H1 (cell line): ENCODE data around the gene RAB1A. TPM values are rescaled to one million over a fixed set of nuclear protein-coding genes. Genes with fewer than 3 reads are reported as not detected.
A peak's percentile ranks its signal among the peaks of the same experiment; 100 is the strongest.

Experiments
- CTCF ChIA-PET: fragments of 300-600 bp; sonication (Branson Sonifier 250); formaldehyde crosslinking; loops from one replicate; lab custom pipeline; 2021; ENCODE audit not compliant: partially characterized antibody; lab: Charles Lee
- POLR2A ChIA-PET: fragments of 300-600 bp; sonication (Branson Sonifier 250); formaldehyde crosslinking; loops from one replicate; lab custom pipeline; 2021; ENCODE audit warnings: inconsistent platforms; ENCODE audit not compliant: partially characterized antibody; lab: Charles Lee
- DNase-seq, 2 experiments: peaks; one replicate each; pipeline versions ENCODE4 v3.0.0 to v3.0.0-alpha.2; 2010 to 2022; ENCODE audit warnings: low spot score in 2 of 2, low read depth in 1 of 2, mixed read lengths in 1 of 2
- FAIRE-seq: peaks from 2 replicates; lab custom pipeline; 2011; peaks lifted over from hg19 to GRCh38; lab: Jason Lieb, UNC
- H2AFZ ChIP-seq: 2 replicates; pipeline ENCODE4 v1.8.1; 2012; ENCODE audit warnings: low read length, inconsistent platforms
- H2AK5ac ChIP-seq: 2 replicates; pipeline ENCODE4 v1.6.1; 2013; ENCODE audit warnings: low read depth, low read length
- H2BK120ac ChIP-seq: replicated peaks from 2 replicates; pipeline ENCODE3; 2013; ENCODE audit warnings: low read depth, low read length, inconsistent platforms
- H2BK12ac ChIP-seq: 2 replicates; pipeline ENCODE4 v1.6.1; 2013; ENCODE audit warnings: low read depth, low read length
- H2BK15ac ChIP-seq: 2 replicates; pipeline ENCODE4 v1.6.1; 2013; ENCODE audit warnings: low read length
- H2BK20ac ChIP-seq: 2 replicates; pipeline ENCODE4 v1.6.1; 2013; ENCODE audit warnings: low read length
- H2BK5ac ChIP-seq: 2 replicates; pipeline ENCODE4 v1.6.1; 2013; ENCODE audit warnings: low read depth, low read length
- H3K14ac ChIP-seq: 2 replicates; pipeline ENCODE4 v1.6.1; 2013; ENCODE audit warnings: inconsistent platforms; ENCODE audit not compliant: insufficient read length
- H3K18ac ChIP-seq: 2 replicates; pipeline ENCODE4 v1.6.1; 2013; ENCODE audit warnings: low read length; ENCODE audit errors: extremely low read depth
- H3K23ac ChIP-seq: 2 replicates; pipeline ENCODE4 v1.6.1; 2013; ENCODE audit warnings: inconsistent platforms; ENCODE audit not compliant: insufficient read length
- H3K23me2 ChIP-seq: 2 replicates; pipeline ENCODE4 v1.6.1; 2013; ENCODE audit warnings: low read depth, low read length
- H3K27ac ChIP-seq: 2 replicates; pipeline ENCODE4 v1.6.1; 2011; ENCODE audit warnings: low read depth, low read length, inconsistent platforms
- H3K27me3 ChIP-seq, 4 experiments: replicated peaks in 1 of 4; 1 replicate in 1 of 4; 2 replicates in 3 of 4; pipeline versions ENCODE4 v1.6.1 to v1.8.1; 2011 to 2013; ENCODE audit warnings: low read length in 3 of 4, mild to moderate bottlenecking in 3 of 4, inconsistent platforms in 2 of 4, mixed read lengths in 2 of 4, moderate library complexity in 1 of 4; ENCODE audit not compliant: control insufficient read depth in 3 of 4, insufficient read depth in 3 of 4; ENCODE audit errors: extremely low read depth in 1 of 4
- H3K36me3 ChIP-seq, 4 experiments: 2 replicates each; pipeline versions ENCODE4 v1.6.1 to v1.8.1; 2011 to 2013; ENCODE audit warnings: mild to moderate bottlenecking in 4 of 4, low read length in 3 of 4, moderate library complexity in 2 of 4, control low read depth in 1 of 4, inconsistent platforms in 1 of 4; ENCODE audit not compliant: insufficient read depth in 4 of 4, control insufficient read depth in 2 of 4
- H3K4ac ChIP-seq: replicated peaks from 2 replicates; pipeline ENCODE3; 2013; ENCODE audit warnings: low read length, low read depth, mixed read lengths, inconsistent platforms; ENCODE audit not compliant: insufficient read length
- H3K4me1 ChIP-seq, 4 experiments: replicated peaks in 1 of 4; 1 replicate in 1 of 4; 2 replicates in 3 of 4; pipeline versions ENCODE4 v1.6.1 to v1.8.1; 2011 to 2013; ENCODE audit warnings: low read length in 3 of 4, inconsistent platforms in 2 of 4, mixed read lengths in 1 of 4; ENCODE audit not compliant: insufficient read depth in 4 of 4, control insufficient read depth in 3 of 4
- H3K4me2 ChIP-seq, 2 experiments: 2 replicates each; pipeline versions ENCODE4 v1.6.1 to v1.8.1; 2011 to 2013; ENCODE audit warnings: low read depth in 2 of 2, low read length in 2 of 2, control low read depth in 1 of 2, inconsistent platforms in 1 of 2, mild to moderate bottlenecking in 1 of 2; ENCODE audit not compliant: insufficient read depth in 1 of 2
- H3K4me3 ChIP-seq, 4 experiments: fragments of 200-600, 300-600 bp in 1 of 4; sonication (generic), shearing (Covaris generic), sonication (Bioruptor Twin) in 1 of 4; 2 replicates each; pipeline versions ENCODE4 v1.5.1 to v1.8.1; 2011 to 2016; ENCODE audit warnings: low read length in 4 of 4, low read depth in 3 of 4, control low read depth in 2 of 4, inconsistent platforms in 2 of 4, mild to moderate bottlenecking in 2 of 4, mixed read lengths in 1 of 4, moderate library complexity in 1 of 4; ENCODE audit not compliant: insufficient read depth in 2 of 4; ENCODE audit errors: extremely low read depth in 1 of 4
- H3K56ac ChIP-seq: replicated peaks from 2 replicates; pipeline ENCODE3; 2013; ENCODE audit warnings: low read depth, mild to moderate bottlenecking, mixed read lengths, low read length, inconsistent platforms; ENCODE audit not compliant: insufficient read length
- H3K79me1 ChIP-seq: 2 replicates; pipeline ENCODE4 v1.6.1; 2013; ENCODE audit warnings: low read depth, low read length, control low read depth
- H3K79me2 ChIP-seq, 2 experiments: 2 replicates each; pipeline versions ENCODE4 v1.6.1 to v1.8.1; 2012 to 2013; ENCODE audit warnings: low read length in 2 of 2, mild to moderate bottlenecking in 2 of 2, inconsistent platforms in 1 of 2; ENCODE audit not compliant: insufficient read depth in 2 of 2, control insufficient read depth in 1 of 2
- H3K9ac ChIP-seq, 4 experiments: replicated peaks in 1 of 4; 1 replicate in 1 of 4; 2 replicates in 3 of 4; pipeline versions ENCODE4 v1.6.1 to v1.8.1; 2011 to 2013; ENCODE audit warnings: low read depth in 3 of 4, low read length in 3 of 4, control low read depth in 2 of 4, mild to moderate bottlenecking in 2 of 4, moderate library complexity in 2 of 4, inconsistent platforms in 1 of 4; ENCODE audit errors: extremely low read depth in 1 of 4
- H3K9me3 ChIP-seq, 2 experiments: 2 replicates each; pipeline versions ENCODE4 v1.6.1 to v1.8.1; 2012 to 2013; ENCODE audit warnings: mild to moderate bottlenecking in 2 of 2, moderate library complexity in 2 of 2, control low read depth in 1 of 2, inconsistent platforms in 1 of 2, low read depth in 1 of 2, low read length in 1 of 2, mixed read lengths in 1 of 2; ENCODE audit not compliant: insufficient read depth in 2 of 2
- H4K20me1 ChIP-seq, 2 experiments: replicated peaks in 1 of 2; 2 replicates each; pipeline versions ENCODE3 to v1.8.1; 2011 to 2013; ENCODE audit warnings: inconsistent platforms in 2 of 2, low read length in 2 of 2, mild to moderate bottlenecking in 1 of 2; ENCODE audit not compliant: insufficient read depth in 2 of 2, control insufficient read depth in 1 of 2
- H4K5ac ChIP-seq: 2 replicates; pipeline ENCODE4 v1.6.1; 2013; ENCODE audit warnings: low read length, low read depth, mixed read lengths, inconsistent platforms; ENCODE audit not compliant: insufficient read length
- H4K8ac ChIP-seq: 2 replicates; pipeline ENCODE4 v1.8.0; 2013; ENCODE audit warnings: mild to moderate bottlenecking, moderate library complexity, low read length, inconsistent platforms; ENCODE audit not compliant: insufficient read depth; ENCODE audit errors: extremely low read depth
- H4K91ac ChIP-seq: replicated peaks from 2 replicates; pipeline ENCODE3; 2013; ENCODE audit warnings: low read length, mixed read lengths, inconsistent platforms; ENCODE audit not compliant: insufficient read length
- POLR2A ChIP-seq, 2 experiments: IDR thresholded peaks; 1 replicate in 1 of 2; 2 replicates in 1 of 2; pipeline ENCODE4 v1.6.1; 2011; ENCODE audit warnings: low read depth in 2 of 2, low read length in 2 of 2, mild to moderate bottlenecking in 2 of 2; ENCODE audit errors: control extremely low read depth in 1 of 2
- POLR2AphosphoS5 ChIP-seq: IDR thresholded peaks from 2 replicates; pipeline ENCODE4 v1.6.1; 2011; ENCODE audit warnings: low read depth, low read length
- RAD21 ChIP-seq, 2 experiments: IDR thresholded peaks in 1 of 2; conservative IDR thresholded peaks in 1 of 2; 2 replicates each; pipeline ENCODE4 v1.6.1; 2011; ENCODE audit warnings: low read depth in 2 of 2, low read length in 2 of 2, improper control_type of control experiment in 1 of 2, inconsistent platforms in 1 of 2, mild to moderate bottlenecking in 1 of 2, moderate library complexity in 1 of 2
- WGBS, 2 experiments: shearing (Covaris generic) in 1 of 2; methylation state at CpG; one replicate each; pipeline versions ENCODE4 v1.1.6 to v1.1.7; 2013 to 2015; ENCODE audit warnings: low lambda C conversion rate in 2 of 2, mixed read lengths in 2 of 2, inconsistent platforms in 1 of 2, low coverage in 1 of 2, missing lambda C conversion rate in 1 of 2; ENCODE audit not compliant: insufficient replicate concordance in 2 of 2, insufficient coverage in 1 of 2, insufficient read length in 1 of 2; ENCODE audit errors: extremely low coverage in 1 of 2, missing lambda C conversion rate in 1 of 2; 5-methylcytosine and 5-hydroxymethylcytosine counted together
- polyA plus RNA-seq, 7 experiments: library from polyadenylated mRNA; depleted of rRNA in 3 of 7; stranded (reverse) in 5 of 7; unstranded in 2 of 7; fragments of >200 nt in 5 of 7; fragments of 200-250 nt in 2 of 7; gene quantifications; 1 replicate in 5 of 7; 2 replicates in 1 of 7; 4 replicates in 1 of 7; pipeline versions ENCODE4 v1.2.1 to v1.2.3, GENCODE V29; 2011 to 2013; ENCODE audit warnings: missing spikeins in 2 of 7, mixed read lengths in 2 of 7
- total RNA-seq: library from RNA; stranded (reverse); fragmentation: NEBNext Ultra II Directional; extraction: Animal tissue kit (Norgen Biotek cat#: 25700); gene quantifications from 2 replicates; pipeline ENCODE4 v1.2.1, GENCODE V29; 2021

RAB1A gene
- total and polyA plus RNA-seq, 2 of the 8 experiments (the other 6 are each of a cell fraction or from before 2014, with no cell fraction given): 77.9 to 120 TPM

- Histone ChIP-seq H2BK15ac (no peak overlapping the region), H3K56ac (no peak overlapping the region), H3K9me3 (no peaks in the 10 kb centered on the region), H3K4ac (no peak overlapping the region), H2BK20ac (no peak overlapping the region), H3K4me1 (peaks cover 0 to 7% (median 3%) of the 10 kb centered on the region in 4 experiments; a peak in 4 of 7 replicates), H3K79me2 (peaks cover 12 to 55% of the 10 kb centered on the region in 2 experiments), H2AK5ac (no peak overlapping the region), H3K18ac (no peak overlapping the region), H3K4me2 (peak overlapping the region; percentile 80 to 87), H4K91ac (no peak overlapping the region), H3K27me3 (peaks cover 0 to 3% (median 1%) of the 10 kb centered on the region in 4 experiments; a peak in 1 of 7 replicates), H4K8ac (no peak overlapping the region), H2BK12ac (no peak overlapping the region; the same call in 1 of the 2 replicates), H4K5ac (no peak overlapping the region), H3K36me3 (no peaks in the 10 kb centered on the region; a peak in 1 of 8 replicates), H2BK5ac (no peak overlapping the region), H3K4me3 (peak overlapping the region; percentile 67 to 86 (median 76)), H3K9ac (peak overlapping the region; percentile 41 to 90 (median 88); a peak in 6 of 7 replicates), H2BK120ac (no peak overlapping the region), H3K23ac (no peak overlapping the region), H4K20me1 (peaks cover 2 to 15% of the 10 kb centered on the region in 2 experiments), H3K14ac (no peak overlapping the region), H3K79me1 (peaks cover 13% of the 10 kb centered on the region), H2AFZ (no peak overlapping the region), H3K27ac (no peak overlapping the region), H3K23me2 (peaks cover 9% of the 10 kb centered on the region)
- 76% methylated on average over 6 of the region's 6 CpGs; no CpG with 5 or more reads in 1 of the 2 experiments for WGBS, 2 experiments
- ChIA-PET CTCF (interaction anchor here (1.2 kb wide), 1 partner anchor 18 kb away, joined by 4 read pairs; no protein-coding TSS in a partner anchor), POLR2A (interaction anchor here (0.8 to 8.1 kb wide), 12 partner anchors 8 to 364 kb away, joined by 3 to 84 read pairs (median 9); partner anchors contain the start of genes ACTR2 and RAB1A)
- FAIRE-seq (no peak), DNase-seq (no peak)
- TF ChIP-seq RAD21 (IDR thresholded peaks at IDR 0.05 in 1 of 2, conservative IDR thresholded peaks at IDR 0.05 in 1 of 2; ENCODE audit: low read depth in 2 of 2, low read length in 2 of 2) (no peak), POLR2AphosphoS5 (0 out of 2 replicates have a peak, but pooled peaks have one; percentile 15), POLR2A (IDR thresholded peaks at IDR 0.05; ENCODE audit: control extremely low read depth in 1 of 2, low read depth in 2 of 2, low read length in 2 of 2) (peak in 1 of 2 experiments; percentile 12; a peak in 1 of 3 replicates)
These were observed 72.4 kb downstream of the RAB1A start for GRCh38 chr2:65057391-65058052.
